Fibroblast of lung (primary cell): ENCODE measurements around the gene CERS5. TPM values are rescaled to one million over a fixed set of nuclear protein-coding genes. Genes with fewer than 3 reads are reported as not detected.

ENCODE experiments used
- DNase-seq, 2 donors: peaks; one replicate each; pipeline versions ENCODE4 v3.0.0 to v3.0.0-alpha.2; 2010; ENCODE audit warnings: low read depth in 2 of 2
- H2AFZ ChIP-seq: 2 replicates; pipeline ENCODE4 v1.5.1; 2012; ENCODE audit warnings: low read length, control low read depth, inconsistent platforms
- H3K27ac ChIP-seq: 2 replicates; pipeline ENCODE4 v1.5.1; 2011; ENCODE audit warnings: low read length, control low read depth; ENCODE audit not compliant: insufficient read depth
- H3K27me3 ChIP-seq: 2 replicates; pipeline ENCODE4 v1.5.1; 2011; ENCODE audit warnings: mild to moderate bottlenecking, low read length; ENCODE audit not compliant: control insufficient read depth, insufficient read depth
- H3K36me3 ChIP-seq: 2 replicates; pipeline ENCODE4 v1.5.1; 2011; ENCODE audit warnings: low read length; ENCODE audit not compliant: control insufficient read depth, insufficient read depth
- H3K4me1 ChIP-seq: 2 replicates; pipeline ENCODE4 v1.5.1; 2011; ENCODE audit warnings: low read length; ENCODE audit not compliant: control insufficient read depth, insufficient read depth; ENCODE audit errors: extremely low read depth
- H3K4me2 ChIP-seq: 2 replicates; pipeline ENCODE4 v1.5.1; 2011; ENCODE audit warnings: low read length, control low read depth; ENCODE audit not compliant: insufficient read depth; ENCODE audit errors: extremely low read depth
- H3K4me3 ChIP-seq, 4 experiments: fragments of 200-600 bp in 1 of 4; sonication (generic) in 1 of 4; replicated peaks in 1 of 4; 2 replicates each; pipeline ENCODE4 v1.5.1; 2011 to 2016; ENCODE audit warnings: low read length in 4 of 4, low read depth in 3 of 4, mild to moderate bottlenecking in 3 of 4, control low read depth in 2 of 4, inconsistent platforms in 1 of 4, mixed read lengths in 1 of 4; ENCODE audit not compliant: insufficient read depth in 1 of 4; ENCODE audit errors: control extremely low read depth in 1 of 4
- H3K79me2 ChIP-seq: 2 replicates; pipeline ENCODE4 v1.5.1; 2012; ENCODE audit warnings: mild to moderate bottlenecking, low read length, inconsistent platforms; ENCODE audit not compliant: control insufficient read depth, insufficient read depth
- H3K9ac ChIP-seq: 2 replicates; pipeline ENCODE4 v1.5.1; 2011; ENCODE audit warnings: mild to moderate bottlenecking, low read length, control low read depth; ENCODE audit not compliant: insufficient read depth
- H3K9me3 ChIP-seq: 2 replicates; pipeline ENCODE4 v1.5.1; 2012; ENCODE audit warnings: low read depth, low read length; ENCODE audit not compliant: control insufficient read depth, insufficient read depth
- H4K20me1 ChIP-seq: 2 replicates; pipeline ENCODE4 v1.5.1; 2011; ENCODE audit warnings: low read length; ENCODE audit not compliant: control insufficient read depth, insufficient read depth; ENCODE audit errors: extremely low read depth
- CTCF ChIP-seq, 2 donors: IDR thresholded peaks in 1 of 2; conservative IDR thresholded peaks in 1 of 2; 1 replicate in 1 of 2; 2 replicates in 1 of 2; pipeline ENCODE4 v1.5.1; 2011 to 2012; ENCODE audit warnings: low read length in 2 of 2, control low read depth in 1 of 2, inconsistent platforms in 1 of 2, low read depth in 1 of 2, mild to moderate bottlenecking in 1 of 2
- EZH2 ChIP-seq: IDR thresholded peaks from 2 replicates; pipeline ENCODE4 v1.5.1; 2012; ENCODE audit warnings: low read length, control low read depth, mild to moderate bottlenecking; ENCODE audit errors: missing control alignments
- polyA plus RNA-seq, 2 donors: library from polyadenylated mRNA; depleted of rRNA in 1 of 2; stranded (reverse) in 1 of 2; unstranded in 1 of 2; fragments of >200 nt; gene quantifications; 2 replicates each; pipeline ENCODE4 v1.2.1, GENCODE V29; 2011 to 2012; ENCODE audit warnings: missing spikeins in 1 of 2
- total RNA-seq: library from RNA; depleted of rRNA; stranded (reverse); fragments of >200 nt; gene quantifications from 2 replicates; pipeline ENCODE4 v1.2.1, GENCODE V29; 2014

CERS5 gene
- total and polyA plus RNA-seq, 2 donors (not counting 1 experiment from before 2014, with no cell fraction given): 51.0 to 74.4 TPM

- Histone ChIP-seq H3K36me3 (no peaks in the 10 kb centered on the region), H3K4me3 (no peak overlapping the region), H3K9me3 (no peaks in the 10 kb centered on the region), H3K9ac (no peak overlapping the region), H3K79me2 (peaks cover 78% of the 10 kb centered on the region), H2AFZ (no peak overlapping the region), H3K4me1 (peaks cover 2% of the 10 kb centered on the region), H3K27me3 (no peaks in the 10 kb centered on the region), H3K27ac (no peak overlapping the region), H4K20me1 (no peaks in the 10 kb centered on the region), H3K4me2 (no peak overlapping the region)
- no peak for DNase-seq
- TF ChIP-seq CTCF (conservative IDR thresholded peaks at IDR 0.05 in 1 of 2, IDR thresholded peaks at IDR 0.05 in 1 of 2; ENCODE audit: low read depth in 1 of 2, low read length in 2 of 2) (no peak), EZH2 (no peak)
Observed at GRCh38 chr12:50211392-50212070, 44.4 kb upstream of the CERS5 start.

- no peak overlapping the region for H2AFZ ChIP-seq
- H3K9me3 ChIP-seq: no peaks in the 10 kb centered on the region
- H4K20me1 ChIP-seq: no peaks in the 10 kb centered on the region
- H3K4me2 ChIP-seq: no peak overlapping the region
- peaks cover 49% of the 10 kb centered on the region for H3K79me2 ChIP-seq
- DNase-seq: no peak
- no peak overlapping the region for H3K9ac ChIP-seq
- H3K4me3 ChIP-seq: no peak overlapping the region
- H3K27me3 ChIP-seq: no peaks in the 10 kb centered on the region
- H3K4me1 ChIP-seq: peaks cover 4% of the 10 kb centered on the region
- TF ChIP-seq CTCF (conservative IDR thresholded peaks at IDR 0.05 in 1 of 2, IDR thresholded peaks at IDR 0.05 in 1 of 2; ENCODE audit: low read depth in 1 of 2, low read length in 2 of 2): no peak
- TF ChIP-seq EZH2: no peak
- peaks cover 7% of the 10 kb centered on the region for H3K36me3 ChIP-seq
- no peak overlapping the region for H3K27ac ChIP-seq
Observed at GRCh38 chr12:50207424-50207823, 40.3 kb upstream of the CERS5 start.

GRCh38 chr12:50205648-50206047 lies 38.5 kb upstream of the CERS5 start:
- Histone ChIP-seq H3K36me3 (peaks cover 10% of the 10 kb centered on the region), H3K9me3 (no peaks in the 10 kb centered on the region), H3K9ac (no peak overlapping the region), H3K4me3 (no peak overlapping the region), H3K4me2 (no peak overlapping the region), H3K27me3 (no peaks in the 10 kb centered on the region), H2AFZ (no peak overlapping the region), H3K27ac (no peak overlapping the region), H3K79me2 (peaks cover 36% of the 10 kb centered on the region), H4K20me1 (no peaks in the 10 kb centered on the region), H3K4me1 (peaks cover 8% of the 10 kb centered on the region)
- no peak for DNase-seq
- TF ChIP-seq EZH2: no peak
- no peak for TF ChIP-seq CTCF (conservative IDR thresholded peaks at IDR 0.05 in 1 of 2, IDR thresholded peaks at IDR 0.05 in 1 of 2; ENCODE audit: low read depth in 1 of 2, low read length in 2 of 2)
